HG03575 (cell line): ENCODE results near the gene STX19.
"Not testable (repeated sequence)": the region's sequence is repeated elsewhere in the genome, so short reads cannot be mapped to it uniquely, and the experiment has no call there.

Experiments
- ATAC-seq: cut with Tn5 transposase; IDR thresholded peaks from one replicate; pipeline ENCODE4 v1.9.1; 2021; ENCODE audit not compliant: unreplicated experiment, insufficient number of reproducible peaks, low FRiP score; ENCODE audit errors: extremely low read depth

STX19 gene

DNA sequence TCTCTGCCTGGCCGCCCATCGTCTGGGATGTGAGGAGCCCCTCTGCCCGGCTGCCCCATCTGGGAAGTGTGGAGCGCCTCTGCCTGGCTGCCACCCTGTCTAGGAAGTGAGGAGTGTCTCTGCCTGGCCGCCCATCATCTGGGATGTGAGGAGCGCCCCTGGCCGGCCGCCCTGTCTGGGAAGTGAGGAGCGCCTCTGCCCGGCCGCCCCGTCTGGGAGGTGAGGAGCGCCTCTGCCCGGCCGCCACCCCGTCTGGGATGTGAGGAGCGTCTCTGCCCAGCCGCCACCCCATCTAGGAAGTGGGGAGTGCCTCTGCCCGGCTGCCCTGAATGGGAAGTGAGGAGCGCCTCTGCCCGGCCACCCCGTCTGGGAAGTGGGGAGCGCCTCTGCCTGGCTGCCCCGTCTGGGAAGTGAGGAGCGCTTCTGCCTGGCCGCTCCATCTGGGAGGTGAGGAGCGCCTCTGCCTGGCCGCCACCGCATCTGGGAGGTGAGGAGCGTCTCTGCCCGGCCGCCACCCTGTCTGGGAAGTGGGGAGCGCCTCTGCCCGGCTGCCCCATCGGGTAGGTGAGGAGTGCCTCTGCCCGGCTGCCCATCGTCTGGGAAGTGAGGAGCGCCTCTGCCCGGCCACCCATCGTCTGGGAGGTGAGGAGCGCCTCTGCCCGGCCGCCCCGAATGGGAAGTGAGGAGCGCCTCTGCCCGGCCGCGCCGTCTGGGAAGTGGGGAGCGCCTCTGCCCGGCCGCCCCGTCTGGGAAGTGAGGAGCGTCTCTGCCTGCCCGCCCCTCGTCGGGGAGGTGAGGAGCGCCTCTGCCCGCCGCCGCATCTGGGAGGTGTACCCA, 15.9 kb upstream of the STX19 start:
- not testable (repeated sequence) for ATAC-seq

DNA sequence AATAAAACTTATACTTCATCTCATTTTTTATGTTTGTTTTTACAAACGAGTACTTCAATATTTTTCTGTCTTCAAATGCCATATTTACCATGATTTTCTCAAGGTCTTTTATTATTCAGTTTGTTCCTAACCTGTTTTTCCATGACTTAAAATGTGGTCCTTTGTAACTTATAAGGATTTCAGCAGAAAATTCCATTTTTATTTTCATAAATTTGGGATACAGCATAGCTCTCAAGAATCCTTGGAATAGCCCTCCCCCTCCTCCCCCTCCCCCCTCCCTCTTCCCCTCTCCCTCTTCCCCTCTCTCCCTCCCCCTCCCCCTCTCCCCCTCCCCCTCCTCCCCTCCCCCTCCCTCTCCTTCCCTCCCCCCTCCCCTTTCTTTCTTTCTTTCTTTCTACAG, 14.9 kb upstream of the STX19 start:
- ATAC-seq, result no peak

DNA sequence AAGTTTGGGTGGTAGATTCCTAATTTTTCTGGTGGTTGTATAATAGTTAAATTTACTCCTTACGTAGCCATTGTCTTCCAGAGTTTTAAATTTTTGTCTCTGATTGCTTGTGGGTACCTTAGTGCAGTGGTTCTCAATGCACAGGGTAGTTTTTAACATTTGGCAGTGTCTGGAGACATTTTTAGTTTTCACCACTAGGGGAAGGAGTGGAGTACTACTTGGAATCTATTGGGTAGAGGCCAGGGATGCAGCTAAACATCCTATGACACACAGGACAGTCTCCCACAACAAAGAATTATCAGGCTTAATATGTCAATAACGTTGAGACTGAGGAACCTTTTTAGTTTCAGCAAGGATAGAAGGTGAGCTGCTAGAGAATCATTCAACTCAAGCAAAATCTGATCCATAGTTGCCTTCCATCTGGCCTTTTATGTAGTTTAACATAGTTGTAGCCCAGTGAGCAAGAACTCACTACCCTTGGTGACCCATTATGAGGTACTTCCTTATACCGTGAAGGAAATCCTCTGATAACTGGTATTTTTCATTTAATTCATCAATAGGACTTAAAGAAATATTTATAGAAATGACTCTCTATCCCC, 8.6 kb upstream of the STX19 start:
- no peak for ATAC-seq

DNA sequence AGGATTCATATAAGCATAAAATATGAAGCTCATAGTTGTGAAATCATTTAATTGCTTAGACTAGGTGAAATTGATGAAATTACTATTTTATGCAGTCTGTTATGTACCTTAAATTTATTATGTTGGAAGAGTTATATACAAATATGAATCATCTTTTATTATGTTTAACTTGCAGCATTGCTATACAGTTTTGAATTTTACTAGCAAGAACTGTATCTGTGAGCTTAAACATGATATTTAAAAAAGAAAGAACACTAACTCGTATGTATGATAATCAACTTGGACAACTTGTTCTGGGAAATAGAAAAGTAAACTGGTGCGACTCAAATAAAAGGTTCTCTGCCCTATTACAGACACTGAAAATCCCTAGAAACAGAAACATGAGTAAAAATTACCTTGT, 1.8 kb downstream of the STX19 start:
- ATAC-seq, result no peak

DNA sequence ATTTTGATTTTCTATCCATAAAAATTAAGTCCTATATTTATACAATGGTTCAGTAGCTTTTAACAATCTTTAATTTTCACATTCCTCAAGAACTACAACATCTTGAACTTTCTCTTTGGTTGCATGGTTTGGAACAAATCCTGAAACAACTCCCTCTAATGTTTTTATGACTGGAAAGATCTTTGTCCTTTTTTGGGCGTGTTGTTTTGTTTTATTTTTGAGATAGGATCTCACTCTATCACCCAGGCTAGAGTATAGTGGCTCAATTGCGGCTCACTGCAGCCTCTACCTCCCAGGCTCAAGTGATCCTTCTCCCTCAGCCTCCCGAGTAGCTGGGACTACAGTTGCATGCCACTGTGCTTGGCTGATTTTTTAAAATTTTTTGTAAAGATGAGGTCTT, 4.0 kb downstream of the STX19 start:
- ATAC-seq, result no peak

DNA sequence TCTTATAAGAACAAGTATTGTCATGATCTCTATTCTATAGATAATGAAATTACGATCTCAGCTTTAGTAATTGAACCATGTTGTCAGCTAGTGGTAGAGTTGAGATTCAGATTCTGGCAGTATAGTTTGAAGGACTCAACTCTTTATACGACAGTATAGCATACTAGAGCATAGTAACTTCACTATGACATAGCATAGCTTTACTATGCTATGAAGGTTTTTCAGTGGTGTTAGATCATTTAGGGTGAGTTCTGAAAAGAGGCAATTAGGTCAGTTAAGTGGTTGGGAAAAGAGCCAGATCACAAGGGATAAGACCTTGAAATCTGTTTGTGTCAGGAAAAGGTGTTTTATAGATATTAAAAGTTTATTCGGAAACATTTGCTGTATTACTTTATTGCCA, 8.1 kb downstream of the STX19 start:
- no peak for ATAC-seq

DNA sequence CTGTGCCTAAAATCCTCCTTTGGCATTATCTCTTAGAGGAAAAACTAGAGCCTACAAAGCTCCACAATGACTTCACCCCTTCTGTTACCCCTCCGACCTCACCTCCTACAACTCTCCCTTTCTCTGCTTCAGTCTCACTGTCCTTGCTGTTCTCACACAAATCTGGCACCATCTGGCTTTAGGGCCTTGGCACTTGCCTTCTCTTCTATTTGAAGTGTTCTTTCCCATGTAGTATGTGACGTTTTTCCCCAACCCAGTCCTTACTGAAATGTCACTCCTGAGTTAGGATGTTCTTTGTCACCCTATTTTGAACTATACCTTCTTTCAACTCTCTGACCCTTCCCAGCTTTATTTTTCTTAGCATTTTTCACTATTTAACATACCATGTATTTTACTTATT, 8.7 kb downstream of the STX19 start:
- no peak for ATAC-seq

DNA sequence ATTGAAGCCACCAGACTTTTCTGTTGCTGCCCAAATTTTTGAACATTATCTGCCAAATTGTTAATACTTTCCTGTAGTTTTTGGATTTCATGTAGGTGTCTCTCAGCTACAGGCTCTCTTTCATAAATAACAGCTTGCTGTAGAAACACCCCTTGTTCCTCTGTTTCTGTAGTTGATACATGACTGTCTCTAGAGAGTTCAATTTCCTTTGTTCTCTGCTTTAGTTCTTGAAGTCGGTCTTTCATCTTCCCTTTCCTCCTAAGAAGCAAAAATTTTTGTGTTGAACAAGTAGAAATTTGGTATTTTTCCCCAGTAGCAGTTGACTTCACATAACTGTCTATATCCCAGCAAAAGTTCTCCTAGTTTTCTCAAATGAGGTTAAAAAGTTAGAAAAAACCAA, 13.4 kb downstream of the STX19 start:
- ATAC-seq, result no peak

DNA sequence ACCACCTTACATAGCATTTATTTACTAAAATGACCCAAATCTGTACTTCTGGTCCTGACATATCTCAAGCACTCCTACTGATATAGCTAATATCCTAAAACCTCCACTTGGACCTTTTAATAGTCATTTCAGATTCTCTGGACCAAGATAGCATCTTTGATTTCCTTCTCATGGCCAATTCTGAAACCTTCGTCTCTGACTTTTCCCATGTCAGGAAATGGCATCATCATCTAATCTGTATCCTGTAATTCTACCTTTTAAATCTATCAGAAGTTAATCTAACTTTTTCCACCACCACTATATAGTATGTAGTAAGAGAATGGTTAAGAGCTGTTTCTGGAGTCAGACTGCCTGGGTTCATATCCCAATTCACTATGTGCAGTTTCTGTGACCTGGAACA, 16.2 kb downstream of the STX19 start:
- ATAC-seq, result no peak

DNA sequence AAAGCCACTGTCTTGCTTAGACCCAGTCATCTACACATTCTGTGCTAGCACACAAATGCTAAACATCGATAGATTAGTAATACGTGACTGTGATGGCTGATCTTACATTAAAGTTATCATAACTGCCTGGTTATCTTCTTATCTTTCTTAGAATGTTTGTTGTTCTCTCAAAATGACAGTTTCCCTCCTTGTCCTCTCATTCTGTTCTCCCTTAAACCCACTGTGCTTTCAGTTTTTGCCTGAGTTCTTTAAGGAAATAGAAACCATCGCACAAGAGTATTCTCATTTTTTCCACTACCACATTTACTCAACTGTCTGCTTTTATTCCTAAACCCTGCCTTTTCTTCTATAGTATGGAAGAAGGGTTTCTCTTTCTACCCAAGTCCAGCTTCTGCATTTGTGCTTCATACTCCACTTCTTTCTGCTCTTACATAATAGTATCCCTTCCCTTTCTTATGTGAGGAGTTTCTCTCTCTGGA, 17.1 kb downstream of the STX19 start:
- no peak for ATAC-seq

DNA sequence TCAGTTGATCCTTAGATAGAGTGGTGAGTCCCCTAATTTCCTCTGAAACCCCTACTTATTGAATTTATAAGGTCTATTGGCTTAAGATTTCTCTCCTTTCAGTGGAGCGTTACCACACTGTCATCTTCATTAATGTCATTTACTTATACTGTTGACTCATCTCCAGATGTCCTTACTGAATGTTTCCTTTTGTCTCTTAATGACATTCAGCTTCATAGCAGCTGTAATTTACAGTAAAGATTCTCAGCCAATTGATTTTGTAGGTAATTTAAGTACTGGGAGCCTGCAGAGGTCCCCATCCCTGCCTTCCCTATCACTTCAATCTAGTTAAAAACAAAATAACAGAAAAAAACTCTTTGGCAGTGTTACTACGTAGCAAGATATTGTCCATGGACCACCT, 18.8 kb downstream of the STX19 start:
- no peak for ATAC-seq

DNA sequence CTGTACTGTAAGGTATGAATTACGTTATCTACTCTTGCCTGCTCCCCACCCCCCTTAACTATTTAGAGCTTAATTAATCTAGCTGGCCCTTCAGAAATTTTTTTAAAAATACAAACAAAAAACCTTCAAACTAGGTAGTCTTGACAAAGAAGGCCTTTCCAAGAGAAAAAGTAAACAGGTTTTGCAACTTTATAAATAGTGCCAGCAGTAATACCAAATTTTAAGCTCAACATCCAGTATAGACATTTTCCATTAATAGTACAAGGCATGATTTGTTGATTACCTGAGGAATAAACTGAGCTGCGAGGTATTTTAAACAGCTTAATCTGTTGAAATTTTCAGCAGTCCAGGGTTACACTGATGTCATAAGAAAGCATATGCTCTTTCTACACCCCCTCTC, 20.1 kb downstream of the STX19 start:
- no peak for ATAC-seq

DNA sequence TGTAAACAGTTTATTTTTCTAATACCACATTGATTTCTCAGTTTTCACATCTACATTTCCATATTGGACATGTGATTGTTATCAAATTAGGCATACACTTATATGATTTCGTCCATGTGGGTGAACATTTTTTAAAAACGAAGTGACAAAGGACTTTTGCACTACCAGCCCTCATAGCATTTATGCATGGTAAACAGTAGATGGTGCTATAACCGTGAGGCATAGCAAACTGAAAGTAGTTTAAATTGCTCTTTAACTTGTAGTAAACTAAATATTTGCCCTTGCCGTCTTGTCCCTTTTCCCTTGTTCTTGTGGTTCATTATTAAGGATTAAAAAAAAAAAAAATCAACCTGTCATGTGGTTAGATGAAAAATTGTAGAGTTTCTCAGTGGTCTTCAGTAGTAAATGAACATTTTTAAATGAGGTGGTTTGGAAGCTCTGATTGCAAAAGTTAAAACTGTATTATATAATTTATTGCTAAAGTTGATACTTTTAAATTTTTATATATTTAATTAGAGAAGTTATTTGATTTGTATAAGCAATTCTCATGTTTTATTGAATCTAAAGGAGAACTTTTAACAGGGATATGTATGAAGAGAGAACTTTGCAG, 24.0 kb downstream of the STX19 start:
- peak; percentile 67 for ATAC-seq

DNA sequence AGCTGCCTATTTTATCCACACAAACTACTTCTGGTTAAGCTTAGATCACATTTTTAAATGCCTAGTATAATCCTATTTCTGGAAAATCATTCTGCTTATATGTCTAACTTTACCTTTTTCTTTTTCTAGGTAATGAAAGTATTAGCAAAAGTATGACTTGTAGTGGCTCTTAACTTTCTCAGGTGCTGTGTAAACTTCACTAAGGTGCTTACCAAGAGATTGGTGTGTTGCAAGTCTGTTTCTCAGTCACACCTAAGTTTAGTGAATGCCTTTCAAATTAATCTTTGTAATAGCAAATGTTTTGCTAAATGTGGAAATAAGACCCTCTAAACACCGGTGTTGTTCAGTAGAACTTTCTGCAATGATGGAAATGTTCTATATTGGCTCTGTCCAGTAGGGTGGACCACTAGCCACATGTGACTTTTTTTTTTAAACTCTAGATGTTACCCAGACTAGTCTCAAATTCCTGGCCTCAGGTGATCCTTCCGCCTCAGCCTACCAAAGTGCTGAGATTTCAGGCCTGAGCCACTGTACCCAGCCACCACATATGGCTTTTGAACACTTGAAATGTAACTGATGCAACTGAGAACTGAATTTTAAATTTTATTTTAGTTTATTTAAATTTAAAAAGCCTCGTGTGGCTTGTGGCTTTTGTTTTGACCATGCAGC, 26.4 kb downstream of the STX19 start:
- no peak for ATAC-seq

DNA sequence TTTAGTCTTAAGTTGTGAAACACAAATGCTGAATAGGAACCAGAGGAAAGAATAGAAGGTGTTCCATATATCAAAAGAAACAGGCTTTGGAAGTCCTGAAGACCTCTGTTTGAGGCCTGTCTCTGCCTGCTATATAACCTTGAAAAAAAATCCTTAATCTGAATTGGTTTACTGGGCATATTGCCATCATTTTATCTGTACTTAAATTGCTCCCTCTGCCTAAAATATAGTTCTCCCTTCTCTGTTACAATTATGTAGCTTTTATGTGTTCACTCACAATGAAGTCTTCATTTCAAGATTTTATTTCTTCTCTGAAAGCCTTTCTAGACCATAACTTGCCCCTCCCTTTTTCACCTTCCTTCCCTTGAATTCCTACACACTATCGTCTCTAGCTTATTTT, 27.2 kb downstream of the STX19 start:
- no peak for ATAC-seq

DNA sequence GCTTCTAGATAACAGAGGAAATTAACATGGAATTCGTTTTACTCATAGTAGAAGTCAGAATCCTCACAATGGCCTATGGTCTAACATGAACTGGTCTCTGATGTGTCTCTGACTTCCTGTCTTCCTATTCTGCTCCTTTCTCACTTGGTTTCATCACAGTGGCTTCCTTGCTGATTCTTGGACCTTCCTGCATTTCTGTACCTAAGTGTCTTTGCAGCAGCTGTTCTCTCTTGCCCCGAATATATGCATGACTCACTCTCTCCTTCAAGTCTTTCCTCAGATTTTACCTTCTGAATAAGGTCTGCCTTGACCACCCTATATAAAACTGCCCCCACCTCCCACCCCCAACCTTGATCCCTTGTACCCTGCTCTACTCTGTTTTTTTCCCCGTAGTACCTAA, 34.3 kb downstream of the STX19 start:
- no peak for ATAC-seq

DNA sequence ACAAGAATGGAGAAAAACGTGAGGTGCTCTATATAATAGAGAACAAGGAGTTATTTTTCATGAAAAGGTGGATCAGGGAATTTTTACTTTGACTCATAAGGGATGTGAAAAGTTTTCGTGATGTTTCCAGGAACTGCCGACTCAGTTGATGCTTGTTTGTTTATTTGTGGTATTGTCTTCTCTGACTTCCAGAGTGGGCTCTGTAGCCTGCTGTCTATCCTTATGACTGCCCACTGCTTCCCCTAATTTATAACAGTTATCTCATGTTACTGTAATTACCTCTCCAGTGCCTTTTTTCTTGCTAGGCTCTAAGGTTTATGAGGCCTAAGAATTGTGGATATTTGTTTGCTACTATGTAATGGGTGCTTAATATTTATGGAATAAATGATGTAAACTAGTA, 36.2 kb downstream of the STX19 start:
- ATAC-seq, result no peak

DNA sequence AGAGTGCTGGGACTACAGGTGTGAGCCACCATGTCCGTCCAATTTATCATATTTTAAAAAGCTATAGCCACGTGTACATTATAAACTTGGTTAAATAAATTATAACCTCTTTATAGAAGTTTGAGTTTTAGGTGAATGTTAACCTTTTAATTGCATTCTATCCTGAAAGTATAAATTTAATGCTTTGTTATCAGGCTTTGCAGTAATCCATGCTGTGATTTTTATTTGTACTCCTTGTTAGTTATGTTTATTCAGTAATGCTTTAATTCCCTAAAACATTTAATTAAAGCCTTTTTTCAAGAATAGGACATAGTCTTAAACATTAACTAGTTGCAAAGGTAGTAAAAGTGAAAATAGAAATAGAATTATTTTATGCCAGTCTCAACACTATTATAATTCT, 36.8 kb downstream of the STX19 start:
- no peak for ATAC-seq

DNA sequence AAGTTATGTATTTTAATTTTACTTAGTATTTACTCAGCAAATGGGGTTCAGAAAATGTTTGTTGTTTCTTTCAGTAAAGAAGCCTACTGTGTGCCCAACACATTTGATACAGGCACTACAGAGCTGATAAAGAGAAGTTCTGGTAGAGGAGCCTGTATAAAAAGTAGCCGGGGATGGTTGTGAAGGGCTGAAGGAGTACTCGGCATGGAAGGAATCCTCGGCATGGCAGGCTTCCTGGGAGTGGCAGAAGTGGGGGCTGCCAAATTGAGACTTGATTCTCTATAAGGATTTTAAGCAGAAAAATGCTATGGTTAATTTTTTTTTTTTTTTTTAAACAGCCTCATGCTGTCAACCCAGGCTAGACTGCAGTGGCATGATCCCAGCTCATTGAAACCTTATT, 39.2 kb downstream of the STX19 start:
- ATAC-seq, result no peak

DNA sequence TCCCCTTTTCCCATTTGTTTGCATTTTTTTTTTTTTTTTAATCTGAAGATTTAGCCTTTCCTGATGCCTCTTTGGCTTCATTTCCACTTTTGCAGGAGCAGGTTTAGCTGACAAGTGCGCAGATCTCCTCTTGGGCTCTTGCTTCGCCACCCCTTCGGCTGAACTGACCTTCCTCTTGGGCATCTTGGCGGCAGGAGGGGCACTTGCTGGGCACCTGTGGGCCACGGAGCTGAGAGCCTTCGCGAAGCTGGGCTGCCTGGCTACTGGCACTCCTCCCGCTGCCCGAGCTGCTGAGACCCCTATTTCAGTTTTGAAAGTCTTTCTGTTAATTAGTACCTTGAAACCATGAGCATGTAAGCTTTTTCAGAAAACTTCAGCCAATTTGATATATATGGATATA, 39.6 kb downstream of the STX19 start:
- ATAC-seq, result no peak
